C4-2B (cell line): Measurements from ENCODE around the gene CX3CR1.

ENCODE experiments used
- CTCF ChIP-seq: fragments of 450-650 bp; conservative IDR thresholded peaks from 2 replicates; pipeline ENCODE4 v1.5.1; 2017; ENCODE audit warnings: mild to moderate bottlenecking
- ZFX ChIP-seq: fragments of 450-650 bp; IDR thresholded peaks from 2 replicates; pipeline ENCODE4 v1.6.1; 2017

GRCh38 chr3:39219702-39220101 is 60.1 kb downstream of the CX3CR1 start:
- TF ChIP-seq CTCF (no peak), ZFX (no peak)
